Daoy (cell line): ENCODE data around the gene HOXC11. TPM values are rescaled to one million over a fixed set of nuclear protein-coding genes. Genes with fewer than 3 reads are reported as not detected.

Experiments
- DNase-seq: peaks from one replicate; pipeline ENCODE4 v3.0.0-alpha.2; 2015; ENCODE audit warnings: low read depth
- total RNA-seq: library from RNA; depleted of rRNA; stranded (reverse); fragments of >200 nt; shearing (Covaris generic); gene quantifications from 2 replicates; pipeline ENCODE4 v1.2.3, GENCODE V29; 2014

Gene HOXC11
- total RNA-seq, 1 experiment from 2014 or later, result 1.5 TPM

DNA sequence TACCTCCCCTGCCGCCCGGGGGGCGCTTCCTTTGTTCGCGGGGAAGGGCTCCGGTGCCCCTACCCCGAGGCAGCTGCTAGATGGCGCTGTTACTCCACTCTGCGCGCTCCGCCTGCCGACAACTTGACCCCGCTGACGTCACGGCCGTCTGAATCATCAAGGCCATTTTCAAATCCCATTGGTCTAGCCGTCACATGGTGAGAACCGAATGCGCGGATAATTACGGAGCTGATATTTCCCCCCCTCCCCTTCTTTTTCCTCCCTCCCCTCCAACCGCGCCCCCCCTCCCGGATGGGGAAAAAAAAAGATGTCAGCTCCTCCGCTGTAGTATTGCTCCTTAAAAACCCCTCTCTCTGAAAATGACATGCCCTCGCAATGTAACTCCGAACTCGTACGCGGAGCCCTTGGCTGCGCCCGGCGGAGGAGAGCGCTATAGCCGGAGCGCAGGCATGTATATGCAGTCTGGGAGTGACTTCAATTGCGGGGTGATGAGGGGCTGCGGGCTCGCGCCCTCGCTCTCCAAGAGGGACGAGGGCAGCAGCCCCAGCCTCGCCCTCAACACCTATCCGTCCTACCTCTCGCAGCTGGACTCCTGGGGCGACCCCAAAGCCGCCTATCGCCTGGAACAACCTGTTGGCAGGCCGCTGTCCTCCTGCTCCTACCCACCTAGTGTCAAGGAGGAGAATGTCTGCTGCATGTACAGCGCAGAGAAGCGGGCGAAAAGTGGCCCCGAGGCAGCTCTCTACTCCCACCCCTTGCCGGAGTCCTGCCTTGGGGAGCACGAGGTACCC, 12.2 kb downstream of the HOXC11 start, which contains the start of gene HOXC10:
Gene HOXC10 (plus strand): TSS at position 246 of the 791 bp plus-strand sequence. CDS start 114 bp downstream, at position 360.
- DNase-seq, result peak; percentile 98

DNA sequence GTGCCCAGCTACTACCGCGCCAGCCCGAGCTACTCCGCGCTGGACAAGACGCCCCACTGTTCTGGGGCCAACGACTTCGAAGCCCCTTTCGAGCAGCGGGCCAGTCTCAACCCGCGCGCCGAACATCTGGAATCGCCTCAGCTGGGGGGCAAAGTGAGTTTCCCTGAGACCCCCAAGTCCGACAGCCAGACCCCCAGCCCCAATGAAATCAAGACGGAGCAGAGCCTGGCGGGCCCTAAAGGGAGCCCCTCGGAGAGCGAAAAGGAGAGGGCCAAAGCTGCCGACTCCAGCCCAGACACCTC, 12.7 kb downstream of the HOXC11 start:
- no peak for DNase-seq

DNA sequence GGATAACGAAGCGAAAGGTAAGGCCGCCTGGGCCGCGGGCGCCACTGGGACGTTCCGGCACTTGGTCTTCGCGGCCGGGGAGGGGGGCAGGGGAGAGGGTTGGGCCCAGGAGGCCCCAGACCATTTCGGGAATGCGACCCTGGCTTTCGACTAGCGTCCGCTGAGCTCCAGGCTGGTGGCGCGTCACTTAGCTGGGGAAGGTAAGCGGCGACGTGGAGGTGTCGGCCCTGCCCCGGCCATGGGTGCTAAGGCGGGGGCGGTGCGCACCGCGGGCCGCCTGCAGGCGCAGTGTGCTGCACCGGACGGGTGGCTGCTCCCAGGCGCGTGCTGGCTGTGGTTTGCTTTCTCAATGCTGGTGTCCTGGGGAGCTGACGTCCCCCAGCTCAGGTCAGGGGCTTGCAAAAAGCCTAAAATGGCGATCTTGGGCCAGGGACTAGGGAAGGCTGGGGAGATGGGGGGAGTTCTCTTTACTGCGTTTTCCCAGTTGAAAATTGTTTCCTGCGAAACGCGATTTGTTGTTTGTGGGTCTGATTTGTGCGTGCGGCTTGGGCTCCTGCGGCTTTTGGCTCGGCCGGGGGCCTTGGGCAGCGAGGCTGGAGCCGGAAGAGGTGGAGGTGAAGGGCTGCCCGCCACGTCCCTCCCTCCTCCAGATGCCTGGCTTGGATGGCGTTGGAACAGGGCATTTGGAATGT, 13.2 kb downstream of the HOXC11 start:
- DNase-seq, result peak; percentile 78

DNA sequence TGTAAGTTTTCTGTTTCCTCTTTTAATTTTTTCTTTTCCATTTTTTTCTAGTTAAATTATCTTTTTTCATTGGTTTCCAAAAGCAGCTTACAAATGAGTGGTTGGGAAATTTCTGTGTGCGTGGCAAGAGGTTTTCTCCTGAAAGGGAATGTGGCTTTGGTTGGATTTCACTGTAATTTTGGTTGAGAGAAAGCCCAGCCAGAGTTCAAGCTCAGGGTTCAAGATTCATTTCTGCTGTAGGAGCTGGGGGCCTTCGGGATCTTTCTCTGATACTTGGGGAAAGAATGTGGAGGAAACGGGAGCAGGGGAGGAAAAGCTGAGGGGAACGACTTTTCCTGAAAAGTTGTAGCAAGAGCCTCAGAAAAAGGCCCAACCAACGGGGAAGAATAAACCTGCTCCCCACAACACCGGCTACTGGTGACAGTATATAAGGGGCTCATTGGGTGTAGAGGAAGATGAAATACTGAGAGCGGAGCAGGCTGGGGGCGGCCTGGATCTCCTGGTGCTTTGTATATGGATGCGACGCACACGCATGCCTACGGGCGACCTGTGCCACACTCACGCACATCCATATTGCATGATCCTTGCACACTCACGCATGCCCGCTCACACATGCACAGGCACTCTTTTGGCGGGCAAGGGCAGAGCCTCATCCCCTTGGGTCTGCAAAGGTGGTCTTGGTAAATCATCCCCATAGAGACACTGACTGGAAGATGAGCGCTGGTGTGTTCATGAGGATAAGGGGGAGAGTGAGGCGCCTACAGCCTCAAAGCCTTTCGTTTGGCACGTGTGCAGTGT, 14.0 kb downstream of the HOXC11 start:
- DNase-seq, result no peak

DNA sequence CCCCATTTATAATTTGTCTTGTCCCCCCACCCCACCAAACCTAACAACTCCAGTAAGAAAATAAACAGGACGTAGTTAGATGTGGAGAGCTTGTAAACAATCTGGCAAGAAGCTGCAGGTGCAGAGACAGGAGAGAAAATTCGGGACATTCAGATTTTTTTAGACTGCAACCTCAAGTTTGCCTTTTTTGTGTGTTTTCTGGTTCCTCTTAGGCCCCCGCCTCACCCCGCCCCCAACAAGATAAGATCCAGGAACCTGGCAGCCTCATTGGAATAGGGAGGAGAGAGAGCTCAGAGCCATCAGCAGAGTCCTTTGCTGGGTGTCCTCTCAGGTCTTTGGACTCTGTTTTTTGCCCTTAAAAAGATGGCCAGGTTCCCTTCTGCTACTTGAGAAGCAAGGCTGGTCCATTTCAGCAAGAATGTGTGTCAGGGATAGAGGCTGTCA, 14.9 kb downstream of the HOXC11 start:
- no peak for DNase-seq

DNA sequence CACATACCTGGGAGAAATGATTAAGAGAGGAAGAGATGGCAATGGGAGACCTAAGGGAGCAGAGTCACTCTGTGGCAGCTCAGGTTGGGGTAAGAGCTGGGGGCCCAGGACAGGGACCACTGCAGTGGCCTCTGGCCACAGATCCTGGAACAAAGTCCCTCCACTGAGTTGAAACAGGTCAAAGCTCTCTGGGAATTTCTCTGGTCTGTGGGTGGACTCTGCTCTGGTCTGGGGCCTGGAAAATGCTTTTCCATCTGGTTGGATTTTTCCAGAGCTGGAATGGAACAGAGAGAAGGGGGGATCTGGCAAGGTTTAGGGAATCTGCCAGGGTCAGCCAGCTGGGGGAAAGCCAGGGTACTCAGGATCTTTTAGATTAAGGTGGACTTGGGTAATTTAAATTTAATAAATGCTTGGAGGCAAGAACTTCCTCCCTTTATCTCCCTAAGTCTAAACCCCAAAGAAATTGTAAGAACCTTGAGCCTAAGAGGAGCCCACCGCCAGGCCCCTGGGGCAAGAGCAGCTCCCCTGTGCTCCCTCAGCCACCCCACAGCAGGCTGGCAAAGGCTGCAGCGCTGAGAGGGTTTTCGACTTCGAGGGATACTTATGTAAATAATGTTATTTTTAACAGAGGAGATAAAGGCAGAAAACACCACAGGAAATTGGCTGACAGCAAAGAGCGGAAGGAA, 15.8 kb downstream of the HOXC11 start:
- no peak for DNase-seq

DNA sequence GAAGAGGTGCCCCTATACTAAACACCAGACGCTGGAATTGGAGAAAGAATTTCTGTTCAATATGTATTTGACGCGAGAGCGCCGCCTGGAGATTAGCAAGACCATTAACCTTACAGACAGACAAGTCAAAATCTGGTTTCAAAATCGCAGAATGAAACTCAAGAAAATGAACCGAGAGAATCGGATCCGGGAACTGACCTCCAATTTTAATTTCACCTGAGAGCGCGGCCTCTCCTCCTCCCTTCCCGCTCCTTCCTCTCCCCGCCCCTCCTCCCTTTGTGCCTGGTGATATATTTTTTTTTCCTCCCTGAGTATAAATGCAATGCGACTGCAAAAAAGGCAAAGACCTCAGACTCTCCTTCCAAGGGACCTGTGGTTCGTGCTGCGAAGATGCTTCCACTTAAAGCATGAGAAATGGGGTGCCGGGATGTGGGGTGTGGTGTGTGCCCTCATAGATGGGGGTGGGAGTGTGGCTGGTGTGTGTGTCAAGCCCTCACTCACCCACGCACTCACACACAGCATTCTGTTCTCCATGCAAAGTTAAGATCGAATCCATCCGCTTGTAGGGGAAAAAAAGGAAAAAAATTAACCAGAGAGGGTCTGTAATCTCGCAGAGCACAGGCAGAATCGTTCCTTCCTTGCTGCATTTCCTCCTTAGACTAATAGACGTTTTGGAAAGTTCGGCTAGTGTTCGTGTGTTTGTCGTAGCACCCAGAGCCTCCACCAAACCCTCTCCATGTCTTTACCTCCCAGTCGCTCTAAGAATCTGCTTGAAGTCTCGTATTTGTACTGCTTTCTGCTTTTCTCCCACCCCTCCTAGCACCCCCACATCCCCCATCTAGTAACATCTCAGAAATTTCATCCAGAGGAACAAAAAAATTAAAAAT, 16.5 kb downstream of the HOXC11 start:
- peak; percentile 77 for DNase-seq

DNA sequence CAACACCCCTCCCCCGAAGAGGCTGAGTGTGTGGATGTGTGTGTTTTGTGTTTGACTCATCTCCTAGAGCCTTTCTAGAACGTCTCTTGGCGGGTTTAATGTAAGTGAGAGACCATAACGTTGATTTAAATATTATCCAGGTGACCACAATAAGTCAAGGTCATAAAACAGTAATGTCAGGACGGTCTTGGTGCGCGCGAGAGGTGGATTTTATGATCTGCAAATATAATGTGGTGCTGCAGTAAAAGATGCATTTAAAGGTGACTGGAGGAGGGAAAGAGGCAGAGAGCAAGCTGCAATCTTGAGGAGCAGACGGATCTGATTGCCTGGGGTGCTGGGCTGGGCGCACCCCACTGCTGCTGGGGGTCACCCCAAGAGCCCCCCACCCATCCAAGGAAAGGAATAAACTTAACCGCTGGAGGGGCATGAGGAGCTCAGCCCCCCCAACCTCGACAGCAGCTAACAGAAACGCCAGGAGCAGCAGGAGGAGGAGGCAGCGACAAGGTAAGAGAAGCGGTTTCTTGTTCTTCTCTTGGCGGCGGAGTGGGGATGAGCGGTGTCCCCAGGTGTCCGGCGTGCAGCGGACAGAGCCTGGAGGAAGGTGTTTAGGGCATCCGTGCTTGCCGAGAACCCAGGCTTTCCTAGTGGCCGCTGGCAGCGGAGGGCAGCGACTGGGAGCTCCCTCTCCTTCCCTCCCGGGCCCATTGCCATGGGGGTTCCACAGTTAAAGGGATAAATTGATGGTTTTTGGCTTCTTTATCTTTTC, 17.6 kb downstream of the HOXC11 start:
- no peak for DNase-seq

DNA sequence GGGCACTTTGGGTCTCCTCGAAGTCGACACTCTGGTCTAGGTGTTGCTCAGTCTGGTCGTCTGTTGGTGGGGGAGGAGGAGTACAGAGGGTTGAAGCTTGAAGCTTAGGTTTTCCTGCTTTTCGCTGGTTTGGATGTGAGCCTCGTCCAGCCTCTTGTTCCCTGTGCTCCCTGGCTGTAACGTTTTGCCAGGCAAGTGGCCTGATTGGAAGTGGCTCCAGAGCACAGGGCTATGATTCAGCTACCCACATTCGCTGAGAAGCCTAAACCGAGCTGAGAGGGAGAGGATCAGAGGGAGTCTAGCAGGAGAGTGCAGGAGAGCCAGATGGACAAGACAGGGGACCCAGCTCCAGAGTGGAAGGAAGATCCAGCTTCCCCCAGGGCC, 18.1 kb downstream of the HOXC11 start:
- DNase-seq, result peak; percentile 87

DNA sequence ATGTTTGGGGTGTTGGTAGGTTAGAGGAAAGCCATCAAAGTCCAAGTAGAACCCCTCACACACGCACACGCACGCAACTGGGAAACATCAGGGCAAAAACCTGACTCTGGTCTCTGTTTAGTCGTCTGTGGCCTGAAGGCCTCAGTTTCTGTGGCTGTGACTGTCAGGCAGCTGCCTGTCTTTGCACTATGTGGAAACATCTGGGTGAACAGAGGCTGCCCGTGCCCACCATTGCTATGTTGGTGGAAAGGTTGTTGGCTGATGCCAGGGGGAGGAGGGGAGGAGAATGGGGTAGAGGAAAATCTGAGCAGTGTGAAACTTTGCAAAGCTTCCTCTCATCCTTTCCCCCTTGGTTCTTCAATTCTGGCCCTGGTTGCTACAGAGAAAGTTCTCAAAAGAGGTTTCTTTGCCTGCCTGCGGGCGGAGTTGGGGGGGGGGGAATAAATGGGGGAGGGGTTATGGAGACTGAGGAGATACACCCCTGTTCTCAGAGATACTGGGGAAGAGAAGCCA, 19.5 kb downstream of the HOXC11 start:
- no peak for DNase-seq

DNA sequence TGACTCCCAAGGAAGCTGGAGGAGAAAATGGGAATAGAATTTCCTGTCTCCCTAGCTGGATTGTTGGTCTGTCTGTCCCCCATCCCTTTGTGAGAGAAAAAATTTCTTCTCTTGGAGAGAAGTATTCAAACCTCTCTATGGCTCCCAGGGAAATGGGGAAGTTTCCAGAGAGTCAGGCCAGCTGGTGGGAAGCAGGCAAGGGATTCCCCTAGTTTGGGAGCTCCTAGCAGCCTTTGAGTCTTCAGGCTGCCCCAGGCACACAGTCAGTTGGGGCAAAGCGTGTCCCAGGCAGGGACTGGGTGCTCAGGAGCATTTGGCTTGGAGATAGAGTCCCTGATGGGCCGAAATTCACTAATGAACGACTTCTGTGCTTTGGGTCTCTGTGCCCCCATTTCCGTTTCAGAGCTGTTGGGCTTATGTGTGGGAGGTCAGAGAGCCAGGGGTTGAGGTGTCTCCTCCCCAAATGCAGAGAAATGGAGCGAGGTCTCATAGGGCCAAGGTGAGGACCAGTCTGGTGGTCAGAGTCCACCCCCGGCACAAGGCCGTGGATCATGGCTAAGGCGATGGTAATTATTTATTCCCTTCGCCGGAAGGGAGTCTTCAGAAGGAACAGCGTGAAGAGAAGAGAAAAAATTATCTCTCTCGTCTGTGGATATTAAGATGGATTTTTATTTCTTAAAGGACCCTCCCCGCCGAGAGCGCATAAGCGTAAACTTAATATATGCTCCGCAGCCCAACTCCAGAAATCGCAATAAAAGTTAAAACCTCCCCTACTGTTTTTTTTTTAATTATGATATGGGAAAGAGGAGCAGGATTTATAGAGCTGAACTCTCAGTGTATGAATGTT, 20.5 kb downstream of the HOXC11 start:
- no peak for DNase-seq

DNA sequence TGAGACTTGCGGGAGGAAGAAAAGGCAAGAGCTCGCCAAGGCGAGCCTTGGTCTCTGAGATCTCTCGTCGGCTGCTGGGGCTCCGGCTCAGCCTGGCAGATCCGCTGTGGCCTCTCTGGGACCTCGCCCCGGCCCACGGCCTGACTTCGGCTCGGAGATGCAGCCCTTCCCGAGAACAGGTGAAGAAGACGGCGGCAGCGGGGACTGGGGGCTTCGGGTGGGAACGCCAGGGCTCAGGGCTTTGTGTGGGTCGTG, 21.0 kb downstream of the HOXC11 start:
- no peak for DNase-seq

DNA sequence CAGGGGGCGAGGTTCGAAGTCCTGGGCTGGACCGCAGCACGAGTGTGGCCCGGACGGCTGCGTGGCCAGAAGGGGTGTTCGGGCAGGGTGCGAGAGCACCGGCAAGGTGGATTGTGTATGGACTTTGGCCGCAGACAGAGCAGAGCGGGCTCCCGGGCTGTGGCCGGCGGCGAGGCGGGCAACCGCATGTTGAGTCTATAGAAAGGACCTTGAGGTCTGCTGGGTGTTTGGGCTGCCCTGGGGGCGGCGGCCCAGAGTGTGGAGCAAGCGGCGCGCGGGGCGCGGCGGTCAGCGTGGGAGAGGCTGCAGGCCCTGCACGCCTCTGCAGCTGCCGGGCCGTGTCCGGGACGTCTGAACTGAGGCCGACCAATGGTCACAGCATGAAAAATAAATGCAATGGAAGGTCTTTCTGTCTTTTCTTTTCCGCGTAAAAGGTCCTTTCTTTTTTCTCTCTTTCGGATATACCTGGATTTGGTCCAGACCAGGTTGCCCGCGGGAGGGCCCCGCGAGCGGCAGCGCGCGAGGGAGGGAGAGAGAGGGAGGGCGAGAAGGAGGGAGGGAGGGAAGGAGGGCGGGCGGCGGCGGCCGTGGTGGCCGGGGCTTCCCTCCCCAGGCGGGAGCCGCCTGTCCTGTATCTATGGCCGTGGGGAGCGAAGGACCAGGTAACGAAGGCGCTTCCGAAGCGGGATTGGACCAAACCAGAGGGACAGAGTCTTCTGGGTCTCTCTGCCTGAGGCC, 21.5 kb downstream of the HOXC11 start:
- DNase-seq, result peak; percentile 56

DNA sequence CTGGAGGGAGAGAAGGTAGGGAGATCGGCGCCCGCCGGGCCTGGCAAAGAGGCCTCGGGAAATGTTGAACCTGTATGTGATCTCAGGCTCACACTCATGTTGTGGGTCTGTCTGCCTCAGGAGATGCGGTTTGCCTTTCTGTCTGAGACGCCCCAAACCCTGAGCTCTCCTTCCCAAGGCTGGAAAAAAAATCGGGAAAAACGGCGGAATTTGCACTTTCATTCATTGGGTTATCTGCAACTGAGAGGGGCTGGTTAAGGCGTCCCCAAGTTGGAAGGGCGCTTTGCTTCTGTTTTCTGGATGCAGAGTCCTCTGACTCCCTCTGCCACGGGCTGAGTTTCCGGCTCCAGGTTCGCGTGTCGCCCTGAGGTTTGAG, 22.1 kb downstream of the HOXC11 start:
- DNase-seq, result no peak

DNA sequence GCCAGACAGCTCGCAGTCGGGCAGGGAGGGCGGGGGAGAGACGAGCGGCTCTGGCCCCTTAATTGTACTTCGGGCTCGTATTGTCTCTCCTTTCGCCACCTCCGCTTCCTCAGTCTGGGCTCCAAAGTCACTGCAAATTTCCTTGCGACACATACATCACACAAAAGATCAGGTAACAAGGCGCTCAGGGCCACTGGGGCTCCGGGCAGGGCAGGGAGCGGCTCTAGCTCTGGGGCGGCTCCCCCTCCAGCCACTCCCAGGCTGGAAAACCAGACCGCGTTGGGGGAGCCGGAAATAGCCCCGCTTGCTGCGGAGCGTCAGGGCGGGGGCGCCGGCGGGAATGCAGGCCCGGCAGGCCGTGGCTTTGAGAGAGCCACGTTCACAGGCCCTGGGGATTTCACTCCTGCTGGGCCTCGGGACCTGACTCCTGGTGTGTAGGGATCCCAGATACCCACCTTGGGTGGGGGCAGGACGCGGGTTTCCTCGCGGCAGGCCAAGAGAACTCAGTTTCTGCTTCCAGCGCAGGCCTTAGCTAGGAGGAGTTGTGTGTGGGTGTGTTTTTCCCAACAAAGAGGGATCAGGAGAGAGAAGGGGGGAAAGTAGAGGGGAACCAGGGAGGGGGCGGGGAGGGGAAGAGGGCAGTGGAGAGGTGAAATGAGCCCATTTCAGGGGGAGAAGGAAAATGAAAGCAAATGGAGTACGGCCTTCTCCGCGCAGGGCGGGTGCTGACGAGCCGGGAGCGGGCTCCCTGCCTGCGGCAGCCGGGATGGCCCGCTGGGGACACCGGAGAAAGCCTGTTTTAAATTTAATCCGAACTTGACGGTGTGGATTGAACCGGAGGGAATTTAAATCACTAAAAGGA, 22.7 kb downstream of the HOXC11 start:
- DNase-seq, result peak; percentile 91

DNA sequence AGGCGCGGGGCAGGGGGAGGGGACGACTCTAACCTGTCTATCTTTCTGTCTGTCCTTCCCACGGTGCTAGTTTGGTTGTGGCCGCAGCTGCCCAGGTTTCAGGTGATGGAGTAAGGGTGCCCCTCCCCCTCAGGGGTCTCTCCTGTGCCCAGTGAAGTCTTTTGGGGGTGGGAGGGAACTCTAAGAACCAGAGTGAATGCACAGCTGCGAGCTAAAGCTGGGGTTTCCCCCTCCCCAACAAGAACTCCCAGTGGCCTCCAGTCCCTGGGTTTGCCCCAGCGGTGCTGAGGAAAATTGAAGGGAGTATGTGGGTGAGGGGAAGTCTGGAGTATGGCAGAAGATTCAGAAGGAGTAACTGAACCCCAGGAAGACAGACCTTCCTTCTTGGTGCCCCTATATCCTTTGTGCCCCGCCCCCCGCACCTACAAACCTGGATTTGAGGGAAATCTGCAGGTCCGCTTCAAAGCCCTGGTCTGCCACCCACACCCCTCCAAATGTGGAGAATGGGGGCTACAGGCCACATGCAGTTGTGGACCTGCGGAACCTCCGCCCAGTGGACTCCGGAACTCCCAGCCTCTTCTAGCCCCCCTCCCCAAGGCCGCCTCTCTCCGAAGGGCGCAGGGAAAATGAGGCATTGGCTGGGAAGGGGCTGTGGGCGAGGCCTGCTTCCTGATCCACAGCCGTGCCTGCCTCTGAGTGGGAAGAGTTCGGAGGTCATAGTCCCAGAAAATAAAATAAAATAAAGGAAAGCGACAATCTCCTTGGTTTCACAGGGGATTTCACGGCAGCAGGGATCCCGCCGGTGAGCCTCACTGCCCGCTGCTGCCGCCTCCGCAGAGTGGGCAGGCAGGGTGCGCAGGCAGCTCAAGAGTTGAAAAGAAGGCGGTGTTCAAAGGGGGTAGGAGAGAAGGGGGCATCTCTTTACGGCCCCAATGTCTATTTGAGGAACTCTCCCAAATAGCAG, 23.6 kb downstream of the HOXC11 start:
- DNase-seq, result no peak
